Activated CD4-positive, alpha-beta T cell treated with anti-CD3 and anti-CD28 coated beads for 36 hours (primary cell): ENCODE measurements around the gene TXNDC2. TPM values are rescaled to one million over a fixed set of nuclear protein-coding genes. Genes with fewer than 3 reads are reported as not detected.
"Not testable (repeated sequence)": the region's sequence is repeated elsewhere in the genome, so short reads cannot be mapped to it uniquely, and the experiment has no call there.

Experiments
- ATAC-seq: fragments of 200-7000 bp; cut with Tn5 transposase; one replicate; pipeline ENCODE4 v1.10.0; 2021; ENCODE audit warnings: mild to moderate bottlenecking, moderate library complexity
- CTCF ChIA-PET: fragments of 350-600 bp; sonication (Branson Sonifier 250); formaldehyde crosslinking; loops from one replicate; lab custom pipeline; 2021; ENCODE audit warnings: antibody characterized with exemption; lab: Charles Lee
- POLR2A ChIA-PET: fragments of 350-600 bp; sonication (Branson Sonifier 250); formaldehyde crosslinking; loops from one replicate; lab custom pipeline; 2021; ENCODE audit warnings: antibody characterized with exemption, inconsistent platforms; lab: Charles Lee
- DNase-seq: peaks from one replicate; pipeline ENCODE4 v3.0.0-alpha.2; 2020
- H3K27ac Mint-ChIP-seq: one replicate; pipeline ENCODE4 v1.8.0; 2021; ENCODE audit warnings: mixed read lengths
- H3K27me3 Mint-ChIP-seq: one replicate; pipeline ENCODE4 v1.8.0; 2021; ENCODE audit warnings: mixed read lengths
- H3K36me3 Mint-ChIP-seq: one replicate; pipeline ENCODE4 v1.8.0; 2021; ENCODE audit warnings: low read depth, mixed read lengths
- H3K4me1 Mint-ChIP-seq: one replicate; pipeline ENCODE4 v1.8.0; 2021; ENCODE audit warnings: mixed read lengths
- H3K4me3 Mint-ChIP-seq: one replicate; pipeline ENCODE4 v1.8.0; 2021; ENCODE audit warnings: mild to moderate bottlenecking, moderate library complexity, mixed read lengths
- H3K9me3 Mint-ChIP-seq: one replicate; pipeline ENCODE4 v1.8.0; 2021; ENCODE audit warnings: low read depth, mixed read lengths
- intact Hi-C, 2 experiments: fragments of 100-400 bp; cut with DNase I in 1 of 2; cut with micrococcal nuclease in 1 of 2; formaldehyde crosslinking; loops; one replicate each; pipeline versions ENCODE4 v1.14.2 to v1.15.1; 2022 to 2024; cut with DNase I, micrococcal nuclease
- total RNA-seq, 2 experiments: library from RNA; stranded (reverse); gene quantifications; one replicate each; pipeline ENCODE4 v1.2.3, GENCODE V29; 2021

TXNDC2 gene
- total RNA-seq, 2 experiments from 2014 or later, result not detected

GRCh38 chr18:9905401-9905922 lies 19.7 kb downstream of the TXNDC2 start:
- H3K4me1 Mint-ChIP-seq, result no peaks in the 10 kb centered on the region
- H3K4me3 Mint-ChIP-seq, result no peak overlapping the region
- H3K27me3 Mint-ChIP-seq, result peaks cover 18% of the 10 kb centered on the region
- no peak overlapping the region for H3K27ac Mint-ChIP-seq
- intact Hi-C loops, result no loop called here
- POLR2A ChIA-PET, result no interaction called here
- CTCF ChIA-PET, result no interaction called here
- H3K9me3 Mint-ChIP-seq, result no peaks in the 10 kb centered on the region
- H3K36me3 Mint-ChIP-seq, result no peaks in the 10 kb centered on the region
- no peak for DNase-seq
- no peak for ATAC-seq

DNA sequence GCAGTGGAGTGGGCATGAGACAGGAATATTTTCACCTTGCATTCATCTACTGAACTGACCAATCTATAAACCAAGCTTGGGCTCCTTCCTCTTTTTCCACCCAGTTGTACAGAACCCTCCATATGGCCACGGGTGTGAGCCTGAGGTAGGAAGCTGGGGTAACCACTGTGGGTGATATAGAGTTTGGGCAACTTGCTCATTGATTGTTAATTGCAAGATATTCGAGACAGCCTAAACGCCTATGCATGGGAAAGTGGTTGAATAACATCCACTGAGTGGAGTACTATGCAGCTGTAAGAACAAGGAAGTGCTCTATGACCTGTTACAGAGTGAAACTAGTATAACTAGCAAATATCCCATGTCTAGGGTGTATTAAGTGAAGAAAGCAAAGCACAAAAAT lies 20.7 kb downstream of the TXNDC2 start:
- ChIA-PET CTCF (no interaction called here), POLR2A (no interaction called here)
- Mint-ChIP-seq H3K27me3 (peaks cover 18% of the 10 kb centered on the region), H3K4me3 (no peak overlapping the region), H3K4me1 (no peaks in the 10 kb centered on the region), H3K27ac (no peak overlapping the region), H3K9me3 (no peaks in the 10 kb centered on the region), H3K36me3 (no peaks in the 10 kb centered on the region)
- ATAC-seq (no peak), DNase-seq (no peak)
- intact Hi-C loops, result no loop called here

GRCh38 chr18:9907867-9908266 lies 22.1 kb downstream of the TXNDC2 start:
- Mint-ChIP-seq H3K4me3 (no peak overlapping the region), H3K36me3 (no peaks in the 10 kb centered on the region), H3K27ac (no peak overlapping the region), H3K27me3 (peaks cover 16% of the 10 kb centered on the region), H3K4me1 (peaks cover 2% of the 10 kb centered on the region), H3K9me3 (no peaks in the 10 kb centered on the region)
- POLR2A ChIA-PET, result no interaction called here
- CTCF ChIA-PET, result interaction anchor here (1.3 kb wide), 1 partner anchor 28 kb away, joined by 3 read pairs; no protein-coding TSS in a partner anchor
- DNase-seq (no peak), ATAC-seq (no peak)
- intact Hi-C loops, result no loop called here

- H3K4me3 Mint-ChIP-seq, result no peak overlapping the region
- POLR2A ChIA-PET, result interaction anchor here (0.6 kb wide), 1 partner anchor 18 kb away, joined by 4 read pairs; no protein-coding TSS in a partner anchor
- CTCF ChIA-PET, result no interaction called here
Measured at GRCh38 chr18:9910071-9910470, 24.3 kb downstream of the TXNDC2 start.

GRCh38 chr18:9910661-9911060 lies 24.9 kb downstream of the TXNDC2 start:
- Mint-ChIP-seq H3K36me3 (no peaks in the 10 kb centered on the region), H3K4me3 (no peak overlapping the region), H3K27ac (no peak overlapping the region), H3K4me1 (peaks cover 8% of the 10 kb centered on the region), H3K27me3 (peaks cover 14% of the 10 kb centered on the region), H3K9me3 (no peaks in the 10 kb centered on the region)
- DNase-seq, result no peak
- POLR2A ChIA-PET, result no interaction called here
- CTCF ChIA-PET, result no interaction called here
- ATAC-seq, result no peak
- intact Hi-C loops, result loop anchor here (5.0 to 10.0 kb wide), 4 partner anchors 433 to 1997 kb away; partner anchors contain the start of genes CHMP1B (in 1 of the 2), MPPE1 (in 1 of the 2), NDUFV2 (in 1 of the 2) and RALBP1 (in 1 of the 2)

More at GRCh38 chr18:9910071-9910470, 24.3 kb downstream of the TXNDC2 start:
- Mint-ChIP-seq H3K27ac (no peak overlapping the region), H3K9me3 (no peaks in the 10 kb centered on the region), H3K4me1 (peaks cover 7% of the 10 kb centered on the region), H3K36me3 (no peaks in the 10 kb centered on the region), H3K27me3 (peaks cover 14% of the 10 kb centered on the region)
- DNase-seq (no peak), ATAC-seq (no peak)
- intact Hi-C loops, result loop anchor here (5.0 to 10.0 kb wide), 4 partner anchors 433 to 1997 kb away; partner anchors contain the start of genes CHMP1B (in 1 of the 2), MPPE1 (in 1 of the 2), NDUFV2 (in 1 of the 2) and RALBP1 (in 1 of the 2)

DNA sequence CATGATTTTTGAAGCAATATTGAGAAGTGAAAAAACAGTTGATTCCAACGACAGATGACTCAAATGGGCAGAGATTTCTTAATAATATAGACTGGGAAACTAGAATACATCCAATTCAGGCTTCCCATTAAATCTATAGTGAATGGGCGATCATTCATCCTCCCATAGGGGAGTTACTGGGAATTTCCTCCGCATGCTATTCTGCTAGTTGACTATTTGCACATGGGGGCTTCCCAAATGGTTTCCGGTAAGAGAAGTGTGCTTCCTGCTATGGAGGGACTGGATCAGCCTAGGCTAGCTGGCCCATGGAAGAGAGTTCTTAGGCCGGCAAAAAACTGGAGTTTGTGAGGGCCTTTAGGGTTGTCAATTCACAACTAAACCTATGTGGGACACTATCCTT lies 25.5 kb downstream of the TXNDC2 start:
- DNase-seq (no peak), ATAC-seq (no peak)
- POLR2A ChIA-PET, result no interaction called here
- Mint-ChIP-seq H3K27ac (no peak overlapping the region), H3K4me1 (peaks cover 14% of the 10 kb centered on the region), H3K4me3 (no peak overlapping the region), H3K27me3 (peaks cover 10% of the 10 kb centered on the region), H3K36me3 (peaks cover 1% of the 10 kb centered on the region), H3K9me3 (no peaks in the 10 kb centered on the region)
- intact Hi-C loops, result loop anchor here (5.0 to 10.0 kb wide), 4 partner anchors 434 to 1996 kb away; partner anchors contain the start of genes CHMP1B (in 1 of the 2), MPPE1 (in 1 of the 2), NDUFV2 (in 1 of the 2) and RALBP1 (in 1 of the 2)
- CTCF ChIA-PET, result no interaction called here

GRCh38 chr18:9912285-9912684 lies 26.5 kb downstream of the TXNDC2 start:
- not testable (repeated sequence) for H3K4me3 Mint-ChIP-seq, H3K27ac Mint-ChIP-seq, H3K9me3 Mint-ChIP-seq, ATAC-seq, DNase-seq, H3K36me3 Mint-ChIP-seq, H3K27me3 Mint-ChIP-seq
- POLR2A ChIA-PET, result interaction anchor here (0.6 to 1.5 kb wide), 3 partner anchors 12 to 296 kb away, joined by 3 to 7 read pairs (median 4); no protein-coding TSS in a partner anchor
- CTCF ChIA-PET, result interaction anchor here (0.6 kb wide), 1 partner anchor 1212 kb away, joined by 3 read pairs; no protein-coding TSS in a partner anchor
- peaks cover 20% of the 10 kb centered on the region for H3K4me1 Mint-ChIP-seq
- intact Hi-C loops, result loop anchor here (2.0 to 10.0 kb wide), 6 partner anchors 435 to 1995 kb away; partner anchors contain the start of genes CHMP1B (in 1 of the 2), MPPE1 (in 1 of the 2), MTCL1 (in 1 of the 2) and NDUFV2 (in 1 of the 2)

DNA sequence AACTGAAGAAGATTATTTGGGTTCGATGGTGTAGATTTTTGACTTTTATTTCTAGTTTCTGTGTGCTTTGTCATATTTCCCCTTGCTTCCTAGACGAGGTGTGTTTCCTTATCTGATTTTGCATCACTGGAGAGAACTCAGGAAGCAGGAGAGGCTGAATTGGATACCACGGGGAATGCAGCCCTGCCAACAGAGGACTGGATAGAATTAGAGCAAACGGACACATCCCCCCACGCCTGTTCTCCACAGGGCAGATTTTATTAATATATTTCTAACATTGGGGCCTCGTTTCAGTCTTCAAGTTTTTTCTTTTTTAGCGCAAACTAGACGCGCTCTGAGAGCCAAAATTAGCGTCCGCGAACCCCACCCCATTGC lies 27.4 kb downstream of the TXNDC2 start:
- DNase-seq (no peak), ATAC-seq (no peak)
- Mint-ChIP-seq H3K27me3 (peaks cover 5% of the 10 kb centered on the region), H3K4me1 (peaks cover 20% of the 10 kb centered on the region), H3K36me3 (peaks cover 3% of the 10 kb centered on the region), H3K27ac (peak overlapping the region; percentile 89), H3K9me3 (no peaks in the 10 kb centered on the region), H3K4me3 (peak overlapping the region; percentile 80)
- intact Hi-C loops, result loop anchor here (1.0 to 10.0 kb wide), 10 partner anchors 299 to 1994 kb away; partner anchors contain the start of genes RALBP1 (in 2 of the 2), ANKRD12 (in 1 of the 2), CHMP1B (in 1 of the 2) and MPPE1 (in 1 of the 2)
- ChIA-PET CTCF (interaction anchor here (1.0 kb wide), 2 partner anchors 13 to 1303 kb away, joined by 3 read pairs; no protein-coding TSS in a partner anchor), POLR2A (interaction anchor here (0.6 to 2.7 kb wide), 8 partner anchors 11 to 578 kb away, joined by 3 to 15 read pairs (median 4); partner anchors contain the start of gene TWSG1)

GRCh38 chr18:9913526-9914333 lies 28.0 kb downstream of the TXNDC2 start, which contains the start of gene VAPA:
VAPA (plus strand) TSS chr18:9914016; CDS start chr18:9914257, 241 bp downstream.
- intact Hi-C loops, result loop anchor here (1.0 to 10.0 kb wide), 16 partner anchors 37 to 1994 kb away; partner anchors contain the start of genes NDUFV2 (in 2 of the 2), PPP4R1 (in 2 of the 2), RALBP1 (in 2 of the 2) and ANKRD12 (in 1 of the 2)
- peak; percentile 86 for ATAC-seq
- Mint-ChIP-seq H3K9me3 (no peaks in the 10 kb centered on the region), H3K4me1 (peaks cover 20% of the 10 kb centered on the region), H3K27ac (peak within 1 kb of the TSS; percentile 93), H3K4me3 (peak within 1 kb of the TSS; percentile 89), H3K36me3 (peaks cover 3% of the 10 kb centered on the region), H3K27me3 (peaks cover 5% of the 10 kb centered on the region)
- DNase-seq, result peak; percentile 96
- ChIA-PET CTCF (interaction anchor here (1.0 kb wide), 2 partner anchors 12 to 1303 kb away, joined by 3 read pairs; no protein-coding TSS in a partner anchor), POLR2A (interaction anchor here (0.6 to 2.7 kb wide), 8 partner anchors 11 to 715 kb away, joined by 3 to 15 read pairs (median 4); partner anchors contain the start of gene TWSG1)

- ChIA-PET POLR2A (interaction anchor here (2.7 kb wide), 1 partner anchor 12 kb away, joined by 15 read pairs; no protein-coding TSS in a partner anchor), CTCF (interaction anchor here (1.0 kb wide), 1 partner anchor 12 kb away, joined by 3 read pairs; no protein-coding TSS in a partner anchor)
- peak overlapping the region; percentile 62 for H3K27ac Mint-ChIP-seq
- H3K4me1 Mint-ChIP-seq, result peaks cover 20% of the 10 kb centered on the region
- ATAC-seq, result no peak
- H3K36me3 Mint-ChIP-seq, result peaks cover 3% of the 10 kb centered on the region
- peak overlapping the region; percentile 80 for H3K4me3 Mint-ChIP-seq
- H3K27me3 Mint-ChIP-seq, result peaks cover 2% of the 10 kb centered on the region
- intact Hi-C loops, result loop anchor here (1.0 to 10.0 kb wide), 10 partner anchors 37 to 1993 kb away; partner anchors contain the start of genes NDUFV2 (in 2 of the 2), CHMP1B (in 1 of the 2), MPPE1 (in 1 of the 2) and NAPG (in 1 of the 2)
- H3K9me3 Mint-ChIP-seq, result no peaks in the 10 kb centered on the region
- no peak for DNase-seq
Measured at GRCh38 chr18:9914334-9914583, 28.5 kb downstream of the TXNDC2 start.
